Liver (tissue), 9 donors: ENCODE results near the gene PHYHD1. TPM values are rescaled to one million over a fixed set of nuclear protein-coding genes. Genes with fewer than 3 reads are reported as not detected.

ENCODE experiments used
- DNase-seq: peaks from one replicate; pipeline ENCODE4 v3.0.0-alpha.2; 2017; ENCODE audit warnings: low spot score
- H3K27ac ChIP-seq, 2 donors: one replicate each; pipeline ENCODE4 v1.7.0; 2013; ENCODE audit warnings: inconsistent platforms in 2 of 2, low read length in 2 of 2, control low read depth in 1 of 2, low read depth in 1 of 2, mild to moderate bottlenecking in 1 of 2
- H3K27me3 ChIP-seq, 4 donors: one replicate each; pipeline versions ENCODE4 v1.6.1 to v1.7.0; 2013; ENCODE audit warnings: low read length in 3 of 4, inconsistent platforms in 1 of 4, mild to moderate bottlenecking in 1 of 4, moderate library complexity in 1 of 4; ENCODE audit not compliant: control insufficient read depth in 4 of 4, insufficient read depth in 4 of 4
- H3K36me3 ChIP-seq, 4 donors: one replicate each; pipeline versions ENCODE4 v1.6.1 to v1.7.0; 2013; ENCODE audit warnings: low read length in 3 of 4, mild to moderate bottlenecking in 3 of 4, low read depth in 1 of 4, moderate library complexity in 1 of 4; ENCODE audit not compliant: control insufficient read depth in 4 of 4, insufficient read depth in 3 of 4
- H3K4me1 ChIP-seq, 4 donors: one replicate each; pipeline versions ENCODE4 v1.6.1 to v1.7.0; 2013; ENCODE audit warnings: low read length in 3 of 4, mild to moderate bottlenecking in 3 of 4, moderate library complexity in 1 of 4; ENCODE audit not compliant: control insufficient read depth in 4 of 4, insufficient read depth in 4 of 4
- H3K4me3 ChIP-seq, 3 donors: one replicate each; pipeline versions ENCODE4 v1.6.1 to v1.7.0; 2013; ENCODE audit warnings: low read length in 3 of 3, control low read depth in 1 of 3, low read depth in 1 of 3, mild to moderate bottlenecking in 1 of 3
- H3K9ac ChIP-seq, 2 donors: one replicate each; pipeline ENCODE4 v1.7.0; 2013; ENCODE audit warnings: low read length in 2 of 2, mild to moderate bottlenecking in 2 of 2, moderate library complexity in 2 of 2, control low read depth in 1 of 2, low read depth in 1 of 2
- H3K9me3 ChIP-seq, 4 donors: one replicate each; pipeline versions ENCODE4 v1.6.1 to v1.7.0; 2013; ENCODE audit warnings: low read length in 3 of 4; ENCODE audit not compliant: control insufficient read depth in 4 of 4
- EGR1 ChIP-seq, 2 donors: IDR thresholded peaks; 2 replicates each; pipeline ENCODE4 v1.6.1; 2016 to 2018; ENCODE audit warnings: antibody characterized with exemption in 2 of 2, low read depth in 2 of 2
- GABPA ChIP-seq, 2 donors: IDR thresholded peaks in 1 of 2; conservative IDR thresholded peaks in 1 of 2; 2 replicates each; pipeline ENCODE4 v1.6.1; 2016; ENCODE audit warnings: antibody characterized with exemption in 2 of 2, mild to moderate bottlenecking in 1 of 2, moderate library complexity in 1 of 2
- HNF4A ChIP-seq, 2 donors: conservative IDR thresholded peaks; 2 replicates each; pipeline ENCODE4 v1.6.1; 2016; ENCODE audit warnings: antibody characterized with exemption in 2 of 2, mild to moderate bottlenecking in 2 of 2
- JUND ChIP-seq, 2 donors: IDR thresholded peaks; 2 replicates each; pipeline ENCODE4 v1.6.1; 2016; ENCODE audit warnings: antibody characterized with exemption in 2 of 2
- NR2F2 ChIP-seq: IDR thresholded peaks from 2 replicates; pipeline ENCODE4 v1.6.1; 2016; ENCODE audit warnings: antibody characterized with exemption
- RXRA ChIP-seq, 2 donors: IDR thresholded peaks; 2 replicates each; pipeline ENCODE4 v1.6.1; 2017 to 2018; ENCODE audit warnings: antibody characterized with exemption in 2 of 2, mild to moderate bottlenecking in 1 of 2
- SP1 ChIP-seq: IDR thresholded peaks from 2 replicates; pipeline ENCODE4 v1.6.1; 2018; ENCODE audit warnings: antibody characterized with exemption, mild to moderate bottlenecking
- TAF1 ChIP-seq: conservative IDR thresholded peaks from 2 replicates; pipeline ENCODE4 v1.6.1; 2016; ENCODE audit warnings: antibody characterized with exemption, mild to moderate bottlenecking
- whole genome bisulfite sequencing: extraction: QIAGEN DNeasy Blood & Tissue Kit; methylation state at CpG from one replicate; pipeline ENCODE4 v1.1.7; 2013; 5-methylcytosine and 5-hydroxymethylcytosine counted together
- polyA plus RNA-seq, 2 donors: library from polyadenylated mRNA; stranded (reverse) in 1 of 2; unstranded in 1 of 2; fragments of 200-250 nt in 1 of 2; fragments of >200 nt in 1 of 2; fragmentation: Nextera tagmentation in 1 of 2; extraction: Ambion mirVana in 1 of 2; gene quantifications; one replicate each; pipeline versions ENCODE4 v1.2.1 to v1.2.3, GENCODE V29; 2013 to 2015
- total RNA-seq, 2 donors: library from RNA; depleted of rRNA; stranded (reverse); fragments of >200 nt; gene quantifications; one replicate each; pipeline ENCODE4 v1.2.3, GENCODE V29; 2014
- TF ChIP-seq, protein P1 (sequence below): IDR thresholded peaks from 2 replicates; pipeline ENCODE4 v1.6.1; 2016; ENCODE audit warnings: antibody characterized with exemption
- TF ChIP-seq, protein P2 (sequence below): IDR thresholded peaks from 2 replicates; pipeline ENCODE4 v1.6.1; 2016; ENCODE audit warnings: antibody characterized with exemption
- TF ChIP-seq, protein P3 (sequence below): IDR thresholded peaks from 2 replicates; pipeline ENCODE4 v1.6.1; 2016; ENCODE audit warnings: antibody characterized with exemption
- TF ChIP-seq, protein P4 (sequence below): IDR thresholded peaks from 2 replicates; pipeline ENCODE4 v1.6.1; 2016; ENCODE audit warnings: antibody characterized with exemption, mild to moderate bottlenecking
- donor health status: healthy.
- donor health status: healthy.
- donor health status: healthy.
- donor health status: healthy.
- donor health status: healthy.

The PHYHD1 gene
- total and polyA plus RNA-seq, 4 donors: 9.2 to 72.8 (median 31.3) TPM

DNA sequence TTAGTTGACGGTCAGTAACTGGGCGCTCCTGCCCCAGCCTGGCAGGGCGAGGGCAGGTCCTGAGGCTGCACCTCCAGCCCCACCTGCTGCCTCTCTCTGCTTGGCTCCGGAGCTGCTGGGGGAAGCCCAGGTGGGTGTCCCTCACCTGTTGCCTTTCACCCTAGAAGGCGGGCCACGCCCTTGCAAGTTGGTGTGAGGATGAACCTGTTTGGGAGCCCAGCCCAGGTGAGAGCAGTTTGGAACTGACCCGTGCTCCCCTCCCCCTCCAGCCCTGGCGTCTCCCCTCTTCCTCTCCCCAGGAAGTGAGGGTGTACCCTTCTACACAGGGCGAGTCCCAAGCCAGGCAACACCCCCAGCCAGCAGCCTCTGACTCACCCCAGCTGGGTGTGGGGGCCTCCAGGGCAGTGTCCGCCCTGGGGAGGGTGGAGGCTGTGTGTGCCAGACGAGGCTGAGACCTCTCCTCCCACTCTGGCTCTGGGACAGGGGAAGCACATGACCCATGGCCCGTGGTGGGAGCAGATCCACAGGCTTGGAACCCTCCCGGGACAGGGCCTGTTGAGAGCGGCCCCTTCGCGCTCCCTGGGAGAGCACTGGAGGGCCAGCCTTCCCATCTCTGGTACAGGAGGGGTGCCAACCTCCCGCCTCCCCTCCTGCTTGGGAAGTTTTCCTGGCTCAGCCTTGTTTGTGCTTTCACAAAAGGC lies 28.4 kb upstream of the PHYHD1 start:
- Histone ChIP-seq H3K27me3 (no peaks in the 10 kb centered on the region), H3K36me3 (peaks cover 5 to 32% (median 10%) of the 10 kb centered on the region in 4 donors), H3K27ac (peak overlapping the region; percentile 40 to 76), H3K4me3 (no peak overlapping the region), H3K4me1 (peaks cover 3 to 25% (median 10%) of the 10 kb centered on the region in 4 donors), H3K9me3 (no peaks in the 10 kb centered on the region), H3K9ac (no peak overlapping the region)
- peak; percentile 61 for DNase-seq
- 49% methylated on average over 17 of the region's 17 CpGs for WGBS
- TF ChIP-seq, protein P1, sequence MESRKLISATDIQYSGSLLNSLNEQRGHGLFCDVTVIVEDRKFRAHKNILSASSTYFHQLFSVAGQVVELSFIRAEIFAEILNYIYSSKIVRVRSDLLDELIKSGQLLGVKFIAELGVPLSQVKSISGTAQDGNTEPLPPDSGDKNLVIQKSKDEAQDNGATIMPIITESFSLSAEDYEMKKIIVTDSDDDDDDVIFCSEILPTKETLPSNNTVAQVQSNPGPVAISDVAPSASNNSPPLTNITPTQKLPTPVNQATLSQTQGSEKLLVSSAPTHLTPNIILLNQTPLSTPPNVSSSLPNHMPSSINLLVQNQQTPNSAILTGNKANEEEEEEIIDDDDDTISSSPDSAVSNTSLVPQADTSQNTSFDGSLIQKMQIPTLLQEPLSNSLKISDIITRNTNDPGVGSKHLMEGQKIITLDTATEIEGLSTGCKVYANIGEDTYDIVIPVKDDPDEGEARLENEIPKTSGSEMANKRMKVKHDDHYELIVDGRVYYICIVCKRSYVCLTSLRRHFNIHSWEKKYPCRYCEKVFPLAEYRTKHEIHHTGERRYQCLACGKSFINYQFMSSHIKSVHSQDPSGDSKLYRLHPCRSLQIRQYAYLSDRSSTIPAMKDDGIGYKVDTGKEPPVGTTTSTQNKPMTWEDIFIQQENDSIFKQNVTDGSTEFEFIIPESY: no peak
- TF ChIP-seq RXRA (IDR thresholded peaks at IDR 0.05) (peak; percentile 44 to 65), HNF4A (conservative IDR thresholded peaks at IDR 0.05) (no peak), JUND (IDR thresholded peaks at IDR 0.05) (peak; percentile 88 to 93), SP1 (peak; percentile 49), GABPA (IDR thresholded peaks at IDR 0.05 in 1 of 2, conservative IDR thresholded peaks at IDR 0.05 in 1 of 2) (peak in 1 of 2 donors; percentile 25), NR2F2 (peak; percentile 86), EGR1 (IDR thresholded peaks at IDR 0.05; ENCODE audit: low read depth in 2 of 2) (no peak)
- TF ChIP-seq, protein P2, sequence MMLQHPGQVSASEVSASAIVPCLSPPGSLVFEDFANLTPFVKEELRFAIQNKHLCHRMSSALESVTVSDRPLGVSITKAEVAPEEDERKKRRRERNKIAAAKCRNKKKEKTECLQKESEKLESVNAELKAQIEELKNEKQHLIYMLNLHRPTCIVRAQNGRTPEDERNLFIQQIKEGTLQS: peak; percentile 23
- TF ChIP-seq, protein P3, sequence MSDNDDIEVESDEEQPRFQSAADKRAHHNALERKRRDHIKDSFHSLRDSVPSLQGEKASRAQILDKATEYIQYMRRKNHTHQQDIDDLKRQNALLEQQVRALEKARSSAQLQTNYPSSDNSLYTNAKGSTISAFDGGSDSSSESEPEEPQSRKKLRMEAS: no peak

DNA sequence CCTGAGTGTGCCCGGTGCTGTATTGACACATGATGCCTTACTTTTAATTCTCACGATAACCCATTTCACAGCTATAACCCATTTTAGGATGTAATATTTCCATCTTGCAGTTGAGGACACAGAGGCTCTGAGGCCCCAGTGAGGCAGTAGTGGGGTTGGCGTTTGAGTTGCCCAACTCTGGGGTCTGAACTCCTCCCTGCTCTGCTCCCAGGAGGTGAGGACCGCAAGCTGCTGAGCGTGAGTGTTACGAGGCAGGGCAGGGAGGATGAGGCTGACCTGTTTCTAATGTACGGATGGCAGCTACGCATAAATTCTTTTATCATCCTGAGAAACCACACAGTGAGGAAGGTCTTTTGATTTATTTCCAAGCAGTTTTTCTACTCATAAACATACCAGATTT lies 27.4 kb upstream of the PHYHD1 start:
- Histone ChIP-seq H3K27ac (peak overlapping the region in 1 of 2 donors; percentile 76), H3K4me3 (no peak overlapping the region), H3K4me1 (peaks cover 0 to 19% (median 10%) of the 10 kb centered on the region in 4 donors)

More for the DNA sequence above, 27.4 kb upstream of the PHYHD1 start:
- DNase-seq: no peak
- H3K9ac ChIP-seq: no peak overlapping the region
- peaks cover 5 to 28% (median 8%) of the 10 kb centered on the region in 4 donors for H3K36me3 ChIP-seq
- H3K27me3 ChIP-seq: no peaks in the 10 kb centered on the region
- H3K9me3 ChIP-seq: no peaks in the 10 kb centered on the region
- 88% methylated on average over 8 of the region's 8 CpGs for WGBS
- TF ChIP-seq, protein P2: no peak
- no peak for TF ChIP-seq HNF4A (conservative IDR thresholded peaks at IDR 0.05)
- TF ChIP-seq, protein P4, sequence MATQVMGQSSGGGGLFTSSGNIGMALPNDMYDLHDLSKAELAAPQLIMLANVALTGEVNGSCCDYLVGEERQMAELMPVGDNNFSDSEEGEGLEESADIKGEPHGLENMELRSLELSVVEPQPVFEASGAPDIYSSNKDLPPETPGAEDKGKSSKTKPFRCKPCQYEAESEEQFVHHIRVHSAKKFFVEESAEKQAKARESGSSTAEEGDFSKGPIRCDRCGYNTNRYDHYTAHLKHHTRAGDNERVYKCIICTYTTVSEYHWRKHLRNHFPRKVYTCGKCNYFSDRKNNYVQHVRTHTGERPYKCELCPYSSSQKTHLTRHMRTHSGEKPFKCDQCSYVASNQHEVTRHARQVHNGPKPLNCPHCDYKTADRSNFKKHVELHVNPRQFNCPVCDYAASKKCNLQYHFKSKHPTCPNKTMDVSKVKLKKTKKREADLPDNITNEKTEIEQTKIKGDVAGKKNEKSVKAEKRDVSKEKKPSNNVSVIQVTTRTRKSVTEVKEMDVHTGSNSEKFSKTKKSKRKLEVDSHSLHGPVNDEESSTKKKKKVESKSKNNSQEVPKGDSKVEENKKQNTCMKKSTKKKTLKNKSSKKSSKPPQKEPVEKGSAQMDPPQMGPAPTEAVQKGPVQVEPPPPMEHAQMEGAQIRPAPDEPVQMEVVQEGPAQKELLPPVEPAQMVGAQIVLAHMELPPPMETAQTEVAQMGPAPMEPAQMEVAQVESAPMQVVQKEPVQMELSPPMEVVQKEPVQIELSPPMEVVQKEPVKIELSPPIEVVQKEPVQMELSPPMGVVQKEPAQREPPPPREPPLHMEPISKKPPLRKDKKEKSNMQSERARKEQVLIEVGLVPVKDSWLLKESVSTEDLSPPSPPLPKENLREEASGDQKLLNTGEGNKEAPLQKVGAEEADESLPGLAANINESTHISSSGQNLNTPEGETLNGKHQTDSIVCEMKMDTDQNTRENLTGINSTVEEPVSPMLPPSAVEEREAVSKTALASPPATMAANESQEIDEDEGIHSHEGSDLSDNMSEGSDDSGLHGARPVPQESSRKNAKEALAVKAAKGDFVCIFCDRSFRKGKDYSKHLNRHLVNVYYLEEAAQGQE: no peak
- TF ChIP-seq TAF1: no peak
- no peak for TF ChIP-seq RXRA (IDR thresholded peaks at IDR 0.05)
- TF ChIP-seq JUND (IDR thresholded peaks at IDR 0.05): no peak
- TF ChIP-seq, protein P3: no peak
- no peak for TF ChIP-seq GABPA (IDR thresholded peaks at IDR 0.05 in 1 of 2, conservative IDR thresholded peaks at IDR 0.05 in 1 of 2)
